GM18505 (cell line): Measurements from ENCODE around the gene SHLD1.

Experiments
- ATAC-seq: cut with Tn5 transposase; IDR thresholded peaks from one replicate; pipeline ENCODE4 v1.9.1; 2021; ENCODE audit not compliant: unreplicated experiment
- POLR2A ChIP-seq: IDR thresholded peaks from 4 replicates; pipeline ENCODE4 v1.6.1; 2011; ENCODE audit warnings: borderline replicate concordance; ENCODE audit not compliant: insufficient read depth, insufficient read length; ENCODE audit errors: extremely low read depth

Gene SHLD1

GRCh38 chr20:5806457-5807263 is 56.5 kb downstream of the SHLD1 start:
- no peak for TF ChIP-seq POLR2A

DNA sequence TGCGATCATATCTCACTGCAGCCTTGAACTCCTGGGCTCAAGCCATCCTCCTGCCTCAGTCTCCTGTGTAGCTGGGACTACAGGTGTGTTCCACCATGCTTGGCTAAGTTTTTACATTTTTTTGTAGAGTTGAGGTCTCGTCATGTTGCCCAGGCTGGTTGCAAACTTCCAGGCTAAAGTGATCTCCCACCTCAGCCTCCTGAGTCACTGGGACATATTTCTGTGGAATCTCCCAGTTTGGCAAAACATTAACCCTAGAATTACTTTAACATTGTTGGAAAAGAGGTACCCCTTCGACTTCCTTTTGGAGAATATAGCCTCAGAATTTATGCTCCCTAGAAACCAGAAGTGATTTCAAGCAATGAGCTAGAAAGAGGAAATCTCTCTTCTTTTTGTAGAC is 57.2 kb downstream of the SHLD1 start:
- no peak for ATAC-seq
- TF ChIP-seq POLR2A: no peak

More at GRCh38 chr20:5806457-5807263, 56.5 kb downstream of the SHLD1 start:
- ATAC-seq: no peak

DNA sequence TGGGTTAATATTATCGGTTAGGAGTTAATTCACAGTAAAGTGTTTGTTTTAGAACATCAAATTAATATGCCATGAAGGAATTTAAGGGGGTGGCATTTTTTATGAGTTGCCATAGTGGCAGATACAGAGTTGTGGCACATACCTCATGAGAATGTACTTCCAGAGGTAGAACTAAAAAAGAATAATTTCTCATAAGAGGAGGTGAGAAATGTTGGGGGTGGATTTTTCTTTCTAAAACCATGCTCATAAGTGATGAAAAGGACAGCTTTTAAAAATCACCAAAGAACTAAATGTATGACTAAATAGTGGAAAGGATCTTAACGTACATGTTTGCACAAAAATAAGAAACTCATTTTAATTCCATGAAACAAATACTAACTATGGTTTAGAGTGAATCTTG is 58.7 kb downstream of the SHLD1 start:
- ATAC-seq: no peak
- TF ChIP-seq POLR2A: no peak

DNA sequence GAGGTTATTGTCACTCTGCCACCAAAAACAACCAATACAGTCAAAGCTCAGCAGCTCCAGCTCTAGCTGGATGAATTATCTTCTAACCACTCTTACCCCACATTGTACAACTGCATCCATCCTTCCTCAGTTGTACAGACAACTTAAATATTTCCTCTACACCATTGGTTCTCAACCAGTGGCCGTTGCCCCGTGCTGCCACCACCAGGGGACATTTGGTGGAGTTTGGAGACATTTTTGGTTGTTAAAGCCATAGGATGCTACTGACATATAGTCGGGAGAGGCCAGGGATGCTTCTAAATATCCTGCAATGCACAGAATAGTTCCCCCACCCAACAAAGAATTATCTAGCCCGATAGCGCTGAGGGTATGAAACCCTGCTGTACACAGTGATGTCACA is 59.3 kb downstream of the SHLD1 start:
- no peak for TF ChIP-seq POLR2A
- no peak for ATAC-seq

DNA sequence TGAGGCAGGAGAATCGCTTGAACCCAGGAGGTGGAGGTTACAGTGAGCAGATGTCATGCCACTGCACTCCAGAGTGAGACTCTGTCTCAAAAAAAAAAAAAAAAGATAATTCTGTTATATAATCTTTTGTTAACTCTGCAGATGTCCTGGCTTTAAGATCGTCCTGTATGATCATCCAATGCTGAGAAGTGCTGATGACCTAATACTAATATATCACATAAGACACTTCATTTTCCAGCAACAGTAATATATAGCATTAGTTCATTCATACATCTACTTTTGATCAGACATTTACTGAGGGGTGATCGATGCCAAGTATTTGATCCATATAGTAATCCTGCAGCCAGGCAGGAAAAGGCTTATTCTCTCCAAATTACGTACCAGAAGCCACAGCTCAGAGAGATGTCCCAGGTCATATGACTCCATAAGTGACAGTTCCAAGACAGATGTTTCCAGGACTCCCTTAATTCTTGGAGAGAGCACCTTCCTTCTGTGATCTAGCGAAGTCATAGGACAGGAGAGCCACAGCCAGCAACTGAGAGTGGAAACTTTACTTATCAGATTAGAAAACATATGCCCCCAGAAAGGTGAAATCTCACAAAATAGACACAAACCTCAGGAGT is 60.7 kb downstream of the SHLD1 start:
- no peak for ATAC-seq
- no peak for TF ChIP-seq POLR2A

DNA sequence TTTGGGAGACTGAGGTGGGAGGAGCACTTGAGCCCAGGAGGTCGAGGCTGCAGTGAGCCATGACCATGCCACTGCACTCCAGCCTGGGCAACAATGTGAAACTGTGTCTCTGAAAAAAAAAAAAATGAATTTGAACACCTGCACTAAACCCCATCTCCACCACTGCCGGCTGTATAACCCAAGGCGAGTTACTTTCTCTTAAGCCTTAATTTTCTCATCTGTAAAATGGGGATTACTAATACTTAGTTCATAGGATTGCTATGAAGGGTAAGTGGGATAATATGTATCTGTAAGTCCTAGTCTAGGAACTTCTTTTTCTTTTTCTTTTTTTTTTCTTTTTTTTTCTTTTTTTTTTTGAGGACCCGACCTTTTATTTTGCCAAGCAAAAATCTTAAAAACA is 61.5 kb downstream of the SHLD1 start:
- no peak for ATAC-seq

DNA sequence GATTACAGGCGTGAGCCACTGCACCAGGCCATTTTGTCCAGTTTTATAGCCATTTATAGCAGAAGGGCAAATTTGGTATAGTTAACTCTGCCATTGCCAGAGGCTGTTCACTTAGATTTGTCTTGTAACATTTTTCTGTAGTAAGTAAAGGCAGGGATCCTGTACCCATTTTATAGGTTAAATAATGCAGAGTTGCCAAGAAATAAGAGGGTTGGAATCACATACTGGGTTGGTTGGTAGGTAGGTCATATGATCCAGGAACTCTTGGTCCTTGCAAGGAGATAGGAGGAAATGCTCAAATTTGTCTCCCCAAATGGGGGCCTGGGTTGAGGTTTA is 68.1 kb downstream of the SHLD1 start:
- TF ChIP-seq POLR2A: no peak
- ATAC-seq: no peak

More for the DNA sequence above, 61.5 kb downstream of the SHLD1 start:
- no peak for TF ChIP-seq POLR2A

DNA sequence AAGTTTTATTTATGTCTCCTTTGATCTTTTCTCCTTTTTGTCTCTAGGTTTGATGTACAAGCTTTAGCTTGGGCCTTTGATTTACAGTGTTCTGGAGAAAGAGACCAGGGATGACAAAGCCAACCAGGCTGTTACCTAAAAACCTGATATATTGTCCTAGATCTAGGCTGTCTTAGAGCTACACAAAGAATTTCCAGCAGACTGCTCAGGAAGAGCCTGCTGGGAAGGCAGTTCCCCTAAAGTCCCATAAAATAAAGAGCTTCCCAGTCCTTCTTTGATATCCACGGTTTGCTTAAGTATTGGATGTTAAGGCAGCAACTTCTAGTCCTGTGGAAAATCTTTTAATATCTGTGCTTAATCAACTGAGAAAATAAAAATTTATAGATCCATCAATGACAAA is 70.5 kb downstream of the SHLD1 start:
- no peak for TF ChIP-seq POLR2A
- ATAC-seq: no peak

- no peak for ATAC-seq
- TF ChIP-seq POLR2A: no peak
Measured at GRCh38 chr20:5821627-5822215, 71.5 kb downstream of the SHLD1 start.

DNA sequence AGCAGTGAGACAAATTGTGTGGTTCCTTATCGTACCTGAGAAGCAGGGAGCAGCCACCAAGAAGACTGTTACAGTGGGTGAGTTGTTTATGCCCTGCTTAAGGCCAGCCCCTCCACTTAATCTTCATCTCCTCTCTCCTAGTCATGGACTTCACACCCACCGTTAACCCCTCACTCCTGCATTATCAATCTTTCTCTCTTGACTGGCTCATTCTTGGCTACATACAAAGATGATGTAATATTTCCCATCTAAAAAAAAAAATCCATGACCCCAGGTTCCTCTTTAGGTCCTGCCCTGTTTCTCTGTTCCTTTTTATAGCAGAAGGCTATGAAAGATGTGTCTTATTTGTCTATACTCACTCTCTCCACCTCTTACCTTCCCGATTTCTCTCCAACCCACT is 72.4 kb downstream of the SHLD1 start:
- no peak for ATAC-seq
- TF ChIP-seq POLR2A: no peak

- ATAC-seq: no peak
- TF ChIP-seq POLR2A: no peak
Measured at GRCh38 chr20:5825130-5825719, 75.0 kb downstream of the SHLD1 start.

DNA sequence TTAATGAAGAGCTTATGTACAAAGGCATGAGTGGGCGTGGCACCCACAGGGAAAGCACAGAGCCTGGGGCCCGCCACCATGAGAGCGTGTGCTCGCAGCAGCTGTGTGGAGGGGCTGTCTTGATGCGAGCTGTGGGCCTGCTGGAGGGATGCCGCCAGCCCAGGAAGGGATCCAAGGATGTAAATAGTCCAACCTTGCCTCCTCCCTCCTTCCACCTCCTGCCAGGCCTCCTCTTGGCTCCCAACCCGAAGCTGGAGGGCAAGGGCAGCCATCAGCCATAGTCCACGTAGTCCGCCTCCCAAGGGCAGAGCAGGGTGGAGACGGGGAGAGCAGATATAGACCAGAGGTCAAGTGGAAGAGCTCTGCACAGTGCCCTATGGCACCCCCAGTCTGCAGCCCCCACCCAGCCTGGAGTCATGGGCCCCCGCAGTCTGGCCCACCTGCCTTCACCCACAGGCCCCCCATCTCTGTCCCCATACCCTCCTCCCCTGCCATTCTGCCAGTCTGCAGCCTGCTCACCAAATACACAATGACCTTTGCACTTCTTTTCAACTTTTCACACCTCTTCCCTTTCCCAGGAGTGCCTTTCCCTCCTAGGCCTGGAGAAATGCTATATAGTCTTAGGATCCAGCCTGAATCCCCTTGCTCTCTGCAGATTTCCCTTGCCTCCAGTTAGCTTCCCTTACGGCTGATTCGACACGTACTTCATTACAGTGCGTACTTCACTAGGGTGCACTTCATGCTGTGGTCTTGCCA is 77.1 kb downstream of the SHLD1 start:
- no peak for TF ChIP-seq POLR2A
- ATAC-seq: no peak

DNA sequence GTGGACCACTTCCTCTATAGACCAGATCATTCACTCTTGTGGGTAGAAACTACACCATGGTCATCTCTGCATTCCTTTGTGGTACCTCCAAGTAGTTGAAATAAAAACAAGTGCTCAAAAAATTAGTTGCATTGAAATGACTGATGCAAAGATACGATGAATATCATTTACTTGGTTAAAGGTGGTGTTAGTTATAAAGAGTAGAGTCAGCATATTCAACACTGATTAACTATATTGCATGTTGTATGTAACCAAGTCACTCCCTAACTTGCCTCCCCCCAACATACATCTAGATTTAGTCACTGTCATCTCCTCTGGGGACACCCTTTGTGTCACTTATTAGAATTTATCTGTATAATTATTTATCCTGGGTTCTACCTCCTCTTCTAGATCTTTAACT is 77.7 kb downstream of the SHLD1 start:
- no peak for TF ChIP-seq POLR2A
- ATAC-seq: no peak
